ENCODE measurements around the gene EIF3J.
"Not testable (repeated sequence)": the region's sequence is repeated elsewhere in the genome, so short reads cannot be mapped to it uniquely, and the experiment has no call there.

- not testable (repeated sequence) for TF ChIP-seq CTCF (IDR thresholded peaks at IDR 0.05 in 8 of 11, conservative IDR thresholded peaks at IDR 0.05 in 3 of 11); POLR2AphosphoS5 (IDR thresholded peaks at IDR 0.05); POLR2A (IDR thresholded peaks at IDR 0.05)
Measured at GRCh38 chr15:44560926-44561325, 24.0 kb downstream of the EIF3J start.
